Measurements from ENCODE around the gene IL24. TPM values are rescaled to one million over a fixed set of nuclear protein-coding genes. Genes with fewer than 3 reads are reported as not detected.

Gene IL24
- total RNA-seq, 3 donors from 2014 or later (not counting 1 experiment from before 2014, with no cell fraction given) = not detected

GRCh38 chr1:206872139-206872538 is 25.1 kb upstream of the IL24 start:
- Histone ChIP-seq H3K4me3 (ENCODE audit: low read length) (no peak overlapping the region), H3K27me3 (ENCODE audit: control insufficient read depth, insufficient read depth, low read length) (no peaks in the 10 kb centered on the region), H3K9me3 (ENCODE audit: control insufficient read depth, insufficient read depth, low read length) (peaks cover 9% of the 10 kb centered on the region), H3K36me3 (ENCODE audit: control insufficient read depth, insufficient read depth, low read length) (no peaks in the 10 kb centered on the region), H3K27ac (ENCODE audit: low read length) (no peak overlapping the region), H3K4me1 (ENCODE audit: control insufficient read depth, insufficient read depth, low read length) (no peaks in the 10 kb centered on the region)
- H3K36me3 Mint-ChIP-seq = peaks cover 14% of the 10 kb centered on the region
- no peak for DNase-seq
- peaks cover 0 to 2% of the 10 kb centered on the region in 2 donors for H3K9me3 Mint-ChIP-seq
- H3K4me1 Mint-ChIP-seq = no peaks in the 10 kb centered on the region
- no peak overlapping the region for H3K4me3 Mint-ChIP-seq
- TF ChIP-seq, protein P1, sequence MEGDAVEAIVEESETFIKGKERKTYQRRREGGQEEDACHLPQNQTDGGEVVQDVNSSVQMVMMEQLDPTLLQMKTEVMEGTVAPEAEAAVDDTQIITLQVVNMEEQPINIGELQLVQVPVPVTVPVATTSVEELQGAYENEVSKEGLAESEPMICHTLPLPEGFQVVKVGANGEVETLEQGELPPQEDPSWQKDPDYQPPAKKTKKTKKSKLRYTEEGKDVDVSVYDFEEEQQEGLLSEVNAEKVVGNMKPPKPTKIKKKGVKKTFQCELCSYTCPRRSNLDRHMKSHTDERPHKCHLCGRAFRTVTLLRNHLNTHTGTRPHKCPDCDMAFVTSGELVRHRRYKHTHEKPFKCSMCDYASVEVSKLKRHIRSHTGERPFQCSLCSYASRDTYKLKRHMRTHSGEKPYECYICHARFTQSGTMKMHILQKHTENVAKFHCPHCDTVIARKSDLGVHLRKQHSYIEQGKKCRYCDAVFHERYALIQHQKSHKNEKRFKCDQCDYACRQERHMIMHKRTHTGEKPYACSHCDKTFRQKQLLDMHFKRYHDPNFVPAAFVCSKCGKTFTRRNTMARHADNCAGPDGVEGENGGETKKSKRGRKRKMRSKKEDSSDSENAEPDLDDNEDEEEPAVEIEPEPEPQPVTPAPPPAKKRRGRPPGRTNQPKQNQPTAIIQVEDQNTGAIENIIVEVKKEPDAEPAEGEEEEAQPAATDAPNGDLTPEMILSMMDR (IDR thresholded peaks at IDR 0.05) = no peak
- WGBS (ENCODE audit: insufficient coverage) = 89% methylated on average over 3 of the region's 3 CpGs
- intact Hi-C loops (cut with micrococcal nuclease) = no loop called here
- H3K27me3 Mint-ChIP-seq (ENCODE audit: low read depth in 2 of 2) = peaks cover 8 to 9% of the 10 kb centered on the region in 2 donors
- no peak for ATAC-seq
- no peak overlapping the region for H3K27ac Mint-ChIP-seq

DNA sequence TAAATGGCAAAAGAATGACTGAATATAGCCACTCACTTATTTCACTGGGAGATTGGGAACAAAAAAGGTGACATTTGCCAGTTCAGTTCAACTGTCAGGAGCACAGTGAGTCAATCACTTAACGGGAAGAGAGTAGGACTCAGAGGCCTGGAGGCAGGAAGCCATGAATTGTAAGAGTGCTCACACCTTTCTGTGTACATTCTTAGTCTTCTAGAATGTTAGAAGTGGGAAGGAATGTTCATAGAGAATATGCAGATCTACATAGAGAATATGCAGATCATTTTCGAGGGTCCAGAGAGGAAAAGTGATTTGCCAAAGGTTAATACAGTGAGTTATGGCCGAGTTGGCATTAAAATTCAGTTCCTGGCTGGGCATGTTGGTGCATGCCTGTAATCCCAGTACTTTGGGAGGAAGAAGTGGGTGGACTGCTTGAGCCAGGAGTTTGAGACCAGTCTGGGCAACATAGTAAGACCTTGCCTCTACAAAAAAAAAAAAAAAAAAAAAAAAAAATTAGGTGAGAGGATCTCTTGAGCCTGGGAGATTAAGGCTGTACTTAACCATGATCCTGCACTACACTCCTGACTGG is 23.5 kb upstream of the IL24 start:
- Histone ChIP-seq H3K36me3 (ENCODE audit: control insufficient read depth, insufficient read depth, low read length) (no peaks in the 10 kb centered on the region), H3K27ac (ENCODE audit: low read length) (no peak overlapping the region), H3K27me3 (ENCODE audit: control insufficient read depth, insufficient read depth, low read length) (no peaks in the 10 kb centered on the region), H3K9me3 (ENCODE audit: control insufficient read depth, insufficient read depth, low read length) (peaks cover 16% of the 10 kb centered on the region), H3K4me3 (ENCODE audit: low read length) (no peak overlapping the region), H3K4me1 (ENCODE audit: control insufficient read depth, insufficient read depth, low read length) (no peaks in the 10 kb centered on the region)
- peaks cover 4 to 5% of the 10 kb centered on the region in 2 donors for H3K9me3 Mint-ChIP-seq
- ATAC-seq (no peak), DNase-seq (no peak)
- H3K27me3 Mint-ChIP-seq (ENCODE audit: low read depth in 2 of 2) = peaks cover under 1 to 9% of the 10 kb centered on the region in 2 donors
- H3K27ac Mint-ChIP-seq = no peak overlapping the region
- 85% methylated on average over 3 of the region's 3 CpGs for WGBS (ENCODE audit: insufficient coverage)
- no peaks in the 10 kb centered on the region for H3K4me1 Mint-ChIP-seq
- TF ChIP-seq, protein P1 (IDR thresholded peaks at IDR 0.05) = no peak
- intact Hi-C loops (cut with micrococcal nuclease) = no loop called here
- no peak overlapping the region for H3K4me3 Mint-ChIP-seq
- peaks cover 22% of the 10 kb centered on the region for H3K36me3 Mint-ChIP-seq

- Histone ChIP-seq H3K36me3 (ENCODE audit: control insufficient read depth, insufficient read depth, low read length) (no peaks in the 10 kb centered on the region), H3K4me3 (ENCODE audit: low read length) (no peak overlapping the region), H3K27ac (ENCODE audit: low read length) (no peak overlapping the region), H3K9me3 (ENCODE audit: control insufficient read depth, insufficient read depth, low read length) (peaks cover 16% of the 10 kb centered on the region), H3K27me3 (ENCODE audit: control insufficient read depth, insufficient read depth, low read length) (no peaks in the 10 kb centered on the region), H3K4me1 (ENCODE audit: control insufficient read depth, insufficient read depth, low read length) (no peaks in the 10 kb centered on the region)
- peaks cover 4 to 6% of the 10 kb centered on the region in 2 donors for H3K27me3 Mint-ChIP-seq (ENCODE audit: low read depth in 2 of 2)
- no peak for DNase-seq
- intact Hi-C loops (cut with micrococcal nuclease) = no loop called here
- H3K27ac Mint-ChIP-seq = no peak overlapping the region
- H3K4me3 Mint-ChIP-seq = no peak overlapping the region
- H3K4me1 Mint-ChIP-seq = no peaks in the 10 kb centered on the region
- no CpG with 5 or more reads among the region's 3 CpGs for WGBS (ENCODE audit: insufficient coverage)
- peaks cover 30% of the 10 kb centered on the region for H3K36me3 Mint-ChIP-seq
- TF ChIP-seq, protein P1 (IDR thresholded peaks at IDR 0.05) = no peak
- ATAC-seq = no peak
- peaks cover 6 to 7% of the 10 kb centered on the region in 2 donors for H3K9me3 Mint-ChIP-seq
These were observed 21.4 kb upstream of the IL24 start for GRCh38 chr1:206875752-206876377.

All from natural killer cell (primary cell).